IPS-18c (cell line): ENCODE measurements around the gene ZNF513.

Experiments
- H3K4me3 ChIP-seq: 2 replicates; pipeline ENCODE4 v1.7.0; 2013; ENCODE audit warnings: low read depth, mild to moderate bottlenecking, low read length, moderate library complexity; ENCODE audit not compliant: insufficient read depth
- H3K9me3 ChIP-seq: one replicate; pipeline ENCODE4 v1.6.1; 2013; ENCODE audit warnings: mild to moderate bottlenecking, low read length, moderate library complexity; ENCODE audit not compliant: control insufficient read depth, insufficient read depth

The ZNF513 gene

GRCh38 chr2:27400348-27401135 lies 20.0 kb upstream of the ZNF513 start:
- Histone ChIP-seq H3K9me3 (no peaks in the 10 kb centered on the region), H3K4me3 (no peak overlapping the region)

- Histone ChIP-seq H3K9me3 (no peaks in the 10 kb centered on the region), H3K4me3 (no peak overlapping the region)
Observed at GRCh38 chr2:27398962-27399361, 18.4 kb upstream of the ZNF513 start.

- no peak overlapping the region for H3K4me3 ChIP-seq
- no peaks in the 10 kb centered on the region for H3K9me3 ChIP-seq
Observed at GRCh38 chr2:27393225-27393624, 12.7 kb upstream of the ZNF513 start.

- Histone ChIP-seq H3K4me3 (no peak overlapping the region), H3K9me3 (no peaks in the 10 kb centered on the region)
Observed at GRCh38 chr2:27390822-27391679, 10.5 kb upstream of the ZNF513 start.

- H3K4me3 ChIP-seq: peak overlapping the region; percentile 60
- H3K9me3 ChIP-seq: no peaks in the 10 kb centered on the region
Observed at GRCh38 chr2:27381577-27382181, 1.1 kb upstream of the ZNF513 start.

- no peaks in the 10 kb centered on the region for H3K9me3 ChIP-seq
- peak overlapping the region; percentile 60 for H3K4me3 ChIP-seq
Observed at GRCh38 chr2:27379836-27380625, 503 bp downstream of the ZNF513 start.

- H3K9me3 ChIP-seq: no peaks in the 10 kb centered on the region
- H3K4me3 ChIP-seq: peak overlapping the region; percentile 60
Observed at GRCh38 chr2:27379383-27379835, 1.1 kb downstream of the ZNF513 start.

- H3K4me3 ChIP-seq: 0 out of 2 replicates have a peak overlapping the region, but pooled peaks have one; percentile 60
- H3K9me3 ChIP-seq: no peaks in the 10 kb centered on the region
Observed at GRCh38 chr2:27378809-27379290, 1.7 kb downstream of the ZNF513 start.

GRCh38 chr2:27378096-27378808 lies 2.3 kb downstream of the ZNF513 start:
- H3K4me3 ChIP-seq: no peak overlapping the region
- H3K9me3 ChIP-seq: no peaks in the 10 kb centered on the region

- Histone ChIP-seq H3K4me3 (no peak overlapping the region), H3K9me3 (no peaks in the 10 kb centered on the region)
Observed at GRCh38 chr2:27377618-27378095, 2.9 kb downstream of the ZNF513 start.

- Histone ChIP-seq H3K4me3 (no peak overlapping the region), H3K9me3 (no peaks in the 10 kb centered on the region)
Observed at GRCh38 chr2:27376866-27377617, 3.5 kb downstream of the ZNF513 start.

GRCh38 chr2:27376151-27376865 lies 4.2 kb downstream of the ZNF513 start:
- Histone ChIP-seq H3K9me3 (no peaks in the 10 kb centered on the region), H3K4me3 (no peak overlapping the region; the same call in 1 of the 2 replicates)

- Histone ChIP-seq H3K9me3 (no peaks in the 10 kb centered on the region), H3K4me3 (no peak overlapping the region)
Observed at GRCh38 chr2:27375513-27376099, 4.9 kb downstream of the ZNF513 start.

- H3K4me3 ChIP-seq: no peak overlapping the region
- no peaks in the 10 kb centered on the region for H3K9me3 ChIP-seq
Observed at GRCh38 chr2:27373567-27373966, 7.0 kb downstream of the ZNF513 start.

- H3K9me3 ChIP-seq: no peaks in the 10 kb centered on the region
- no peak overlapping the region for H3K4me3 ChIP-seq
Observed at GRCh38 chr2:27372937-27373336, 7.6 kb downstream of the ZNF513 start.
